Esophagus squamous epithelium (tissue), 4 donors: ENCODE results near the gene PLCB2.

Experiments used
- CTCF ChIP-seq, 6 experiments: fragments of 450-650 bp in 4 of 6; fragments of 200-600 bp in 2 of 6; sonication (generic) in 2 of 6; IDR thresholded peaks; one replicate each; pipeline ENCODE4 v1.5.1; 2016 to 2019; ENCODE audit warnings: antibody characterized with exemption in 6 of 6, mild to moderate bottlenecking in 4 of 6, moderate library complexity in 4 of 6
- POLR2A ChIP-seq, 4 donors: fragments of 450-650 bp; IDR thresholded peaks; one replicate each; pipeline ENCODE4 v1.6.1; 2017; ENCODE audit warnings: antibody characterized with exemption in 4 of 4, mild to moderate bottlenecking in 4 of 4, moderate library complexity in 3 of 4

- TF ChIP-seq CTCF (IDR thresholded peaks at IDR 0.05) = peak in 1 of 6 experiments; percentile 9
- peak in 1 of 4 donors; percentile 38 for TF ChIP-seq POLR2A (IDR thresholded peaks at IDR 0.05)
Measured at GRCh38 chr15:40333922-40334492, 26.3 kb upstream of the PLCB2 start.
